ENCODE data around the gene PTGFRN. TPM values are rescaled to one million over a fixed set of nuclear protein-coding genes. Genes with fewer than 3 reads are reported as not detected.

The PTGFRN gene
- total and polyA plus RNA-seq, 2 of the 8 experiments (the other 6 are each of a cell fraction or from before 2014, with no cell fraction given): 13.0 to 32.6 TPM

GRCh38 chr1:116999596-116999995 is 89.9 kb downstream of the PTGFRN start:
- no peak overlapping the region for H2AK5ac ChIP-seq (ENCODE audit: low read depth, low read length)
- H3K4ac ChIP-seq (replicated peaks; ENCODE audit: insufficient read length, low read depth, low read length): no peak overlapping the region
- H3K23ac ChIP-seq (ENCODE audit: insufficient read length): no peak overlapping the region
- no peak overlapping the region for H2BK20ac ChIP-seq (ENCODE audit: low read length)
- no peak for FAIRE-seq
- H3K18ac ChIP-seq (ENCODE audit: extremely low read depth, low read length): no peak overlapping the region
- POLR2A ChIA-PET (ENCODE audit: partially characterized antibody): no interaction called here
- DNase-seq (ENCODE audit: low read depth in 1 of 2, low spot score in 2 of 2): no peak
- CTCF ChIA-PET (ENCODE audit: partially characterized antibody): interaction anchor here (1.0 to 1.3 kb wide), 2 partner anchors 14 to 235 kb away, joined by 3 to 4 read pairs; no protein-coding TSS in a partner anchor
- no peak overlapping the region for H2AFZ ChIP-seq (ENCODE audit: low read length)
- WGBS, 2 experiments (ENCODE audit: extremely low coverage in 1 of 2, insufficient coverage in 1 of 2, insufficient read length in 1 of 2, insufficient replicate concordance in 2 of 2, low coverage in 1 of 2, low lambda C conversion rate in 2 of 2, missing lambda C conversion rate in 1 of 2): 92% methylated on average over 3 of the region's 3 CpGs; no CpG with 5 or more reads in 1 of the 2 experiments
- H3K27me3 ChIP-seq (replicated peaks in 1 of 4; ENCODE audit: control insufficient read depth in 3 of 4, extremely low read depth in 1 of 4, insufficient read depth in 3 of 4, low read length in 3 of 4): no peaks in the 10 kb centered on the region
- no peaks in the 10 kb centered on the region for H3K36me3 ChIP-seq (ENCODE audit: control insufficient read depth in 2 of 4, insufficient read depth in 4 of 4, low read length in 3 of 4)
- no peak overlapping the region for H4K8ac ChIP-seq (ENCODE audit: extremely low read depth, insufficient read depth, low read length)
- H2BK120ac ChIP-seq (replicated peaks; ENCODE audit: low read depth, low read length): no peak overlapping the region
- H3K27ac ChIP-seq (ENCODE audit: low read depth, low read length): no peak overlapping the region
- no peak overlapping the region for H3K4me3 ChIP-seq (ENCODE audit: extremely low read depth in 1 of 4, insufficient read depth in 2 of 4, low read depth in 3 of 4, low read length in 4 of 4)
- no peak overlapping the region for H4K5ac ChIP-seq (ENCODE audit: insufficient read length, low read depth, low read length)
- H2BK12ac ChIP-seq (ENCODE audit: low read depth, low read length): no peak overlapping the region
- no peak overlapping the region for H4K91ac ChIP-seq (replicated peaks; ENCODE audit: insufficient read length, low read length)
- H2BK5ac ChIP-seq (ENCODE audit: low read depth, low read length): no peak overlapping the region
- no peaks in the 10 kb centered on the region for H3K79me2 ChIP-seq (ENCODE audit: control insufficient read depth in 1 of 2, insufficient read depth in 2 of 2, low read length in 2 of 2)
- H2BK15ac ChIP-seq (ENCODE audit: low read length): no peak overlapping the region
- no peak overlapping the region for H3K14ac ChIP-seq (ENCODE audit: insufficient read length)
- no peaks in the 10 kb centered on the region for H3K79me1 ChIP-seq (ENCODE audit: low read depth, low read length)
- H3K23me2 ChIP-seq (ENCODE audit: low read depth, low read length): no peaks in the 10 kb centered on the region; the same call in 1 of the 2 replicates
- no peak overlapping the region for H3K56ac ChIP-seq (replicated peaks; ENCODE audit: insufficient read length, low read depth, low read length)
- H4K20me1 ChIP-seq (replicated peaks in 1 of 2; ENCODE audit: control insufficient read depth in 1 of 2, insufficient read depth in 2 of 2, low read length in 2 of 2): no peaks in the 10 kb centered on the region
- no peak overlapping the region for H3K4me2 ChIP-seq (ENCODE audit: insufficient read depth in 1 of 2, low read depth in 2 of 2, low read length in 2 of 2)
- no peaks in the 10 kb centered on the region for H3K9me3 ChIP-seq (ENCODE audit: insufficient read depth in 2 of 2, low read depth in 1 of 2, low read length in 1 of 2)
- H3K9ac ChIP-seq (replicated peaks in 1 of 4; ENCODE audit: extremely low read depth in 1 of 4, low read depth in 3 of 4, low read length in 3 of 4): no peak overlapping the region
- H3K4me1 ChIP-seq (replicated peaks in 1 of 4; ENCODE audit: control insufficient read depth in 3 of 4, insufficient read depth in 4 of 4, low read length in 3 of 4): peaks cover 0 to 10% (median 3%) of the 10 kb centered on the region in 4 experiments; a peak in 6 of 7 replicates
- TF ChIP-seq TBP (IDR thresholded peaks at IDR 0.05; ENCODE audit: low read depth, low read length): no peak
- TF ChIP-seq RFX5 (IDR thresholded peaks at IDR 0.05; ENCODE audit: borderline replicate concordance, low read depth, low read length): no peak
- TF ChIP-seq EP300 (IDR thresholded peaks at IDR 0.05; ENCODE audit: borderline replicate concordance in 1 of 2, low read depth in 2 of 2, low read length in 2 of 2): no peak
- TF ChIP-seq CHD1 (IDR thresholded peaks at IDR 0.05; ENCODE audit: low read depth, low read length): no peak
- TF ChIP-seq TEAD4 (IDR thresholded peaks at IDR 0.05; ENCODE audit: low read depth, low read length): no peak
- no peak for TF ChIP-seq SIX5 (IDR thresholded peaks at IDR 0.05; ENCODE audit: low read depth, low read length)
- TF ChIP-seq GTF2F1 (IDR thresholded peaks at IDR 0.05; ENCODE audit: borderline replicate concordance, low read depth, low read length): no peak
- TF ChIP-seq SUZ12 (IDR thresholded peaks at IDR 0.05; ENCODE audit: low read length): no peak
- no peak for TF ChIP-seq SIN3A (conservative IDR thresholded peaks at IDR 0.05 in 1 of 2, IDR thresholded peaks at IDR 0.05 in 1 of 2; ENCODE audit: low read depth in 1 of 2, low read length in 2 of 2)
- no peak for TF ChIP-seq USF2 (IDR thresholded peaks at IDR 0.05; ENCODE audit: low read length)
- no peak for TF ChIP-seq KDM5A (IDR thresholded peaks at IDR 0.05; ENCODE audit: low read length)
- TF ChIP-seq RNF2 (IDR thresholded peaks at IDR 0.05; ENCODE audit: borderline replicate concordance, low read depth, low read length, missing control alignments, poor library complexity, severe bottlenecking): no peak
- TF ChIP-seq POLR2AphosphoS5 (IDR thresholded peaks at IDR 0.05; ENCODE audit: low read depth, low read length): no peak

All from H1 (cell line).